Stimulated activated naive CD8-positive, alpha-beta T cell treated with anti-CD3 and anti-CD28 coated beads, Interleukin-15, amount 100 ng/mL, for 72 hours (primary cell): ENCODE data around the gene SLC6A3.

Experiments used
- ATAC-seq: fragments of 150-1000 bp; cut with Tn5 transposase; 2 replicates; pipeline ENCODE4 v1.10.0; 2021; ENCODE audit warnings: mild to moderate bottlenecking, moderate library complexity
- DNase-seq, 2 donors: peaks; one replicate each; pipeline ENCODE4 v3.0.0; 2021 to 2022
- H3K27ac Mint-ChIP-seq, 2 donors: one replicate each; pipeline ENCODE4 v1.8.0; 2022; ENCODE audit warnings: mild to moderate bottlenecking in 2 of 2, mixed read lengths in 2 of 2, moderate library complexity in 2 of 2
- H3K27me3 Mint-ChIP-seq: one replicate; pipeline ENCODE4 v1.8.0; 2022; ENCODE audit warnings: mixed read lengths
- H3K4me1 Mint-ChIP-seq: one replicate; pipeline ENCODE4 v1.8.0; 2022; ENCODE audit warnings: mild to moderate bottlenecking, mixed read lengths
- H3K4me3 Mint-ChIP-seq, 2 donors: one replicate each; pipeline ENCODE4 v1.8.0; 2022; ENCODE audit warnings: mild to moderate bottlenecking in 2 of 2, mixed read lengths in 2 of 2, moderate library complexity in 1 of 2
- H3K9me3 Mint-ChIP-seq, 2 donors: one replicate each; pipeline ENCODE4 v1.8.0; 2022; ENCODE audit warnings: mixed read lengths in 2 of 2

SLC6A3 gene

DNA sequence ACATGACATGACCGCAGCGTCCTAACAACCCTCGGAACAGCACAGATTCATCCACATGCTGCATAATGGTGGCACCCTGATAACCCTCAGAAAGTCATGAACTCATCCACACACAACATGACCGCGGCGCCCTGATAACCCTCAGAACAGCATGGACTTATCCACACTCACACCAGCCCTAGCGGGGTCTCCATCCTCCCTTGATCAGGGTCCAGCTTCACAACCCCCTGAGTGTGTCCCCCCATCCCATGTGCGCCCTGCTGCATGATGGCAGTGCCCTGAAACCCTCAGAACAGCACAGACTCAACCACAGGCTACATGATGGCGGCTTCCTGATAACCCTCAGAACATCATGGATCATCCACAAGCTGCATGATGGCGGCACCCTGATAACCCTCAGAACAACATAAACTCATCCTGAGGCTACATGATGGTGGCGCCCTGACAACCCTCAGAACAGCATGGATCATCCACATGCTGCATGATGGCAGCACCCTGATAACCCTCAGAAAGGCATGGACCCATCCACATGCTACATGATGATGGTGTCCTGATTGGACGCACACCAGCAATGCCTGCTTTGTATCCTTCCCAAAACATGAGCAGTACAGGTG, 28.3 kb downstream of the SLC6A3 start:
- Mint-ChIP-seq H3K27me3 (peaks cover 10% of the 10 kb centered on the region), H3K4me3 (no peak overlapping the region), H3K9me3 (peaks cover 0 to 5% of the 10 kb centered on the region in 2 donors), H3K27ac (no peak overlapping the region), H3K4me1 (no peaks in the 10 kb centered on the region)
- no peak for ATAC-seq
- no peak for DNase-seq

DNA sequence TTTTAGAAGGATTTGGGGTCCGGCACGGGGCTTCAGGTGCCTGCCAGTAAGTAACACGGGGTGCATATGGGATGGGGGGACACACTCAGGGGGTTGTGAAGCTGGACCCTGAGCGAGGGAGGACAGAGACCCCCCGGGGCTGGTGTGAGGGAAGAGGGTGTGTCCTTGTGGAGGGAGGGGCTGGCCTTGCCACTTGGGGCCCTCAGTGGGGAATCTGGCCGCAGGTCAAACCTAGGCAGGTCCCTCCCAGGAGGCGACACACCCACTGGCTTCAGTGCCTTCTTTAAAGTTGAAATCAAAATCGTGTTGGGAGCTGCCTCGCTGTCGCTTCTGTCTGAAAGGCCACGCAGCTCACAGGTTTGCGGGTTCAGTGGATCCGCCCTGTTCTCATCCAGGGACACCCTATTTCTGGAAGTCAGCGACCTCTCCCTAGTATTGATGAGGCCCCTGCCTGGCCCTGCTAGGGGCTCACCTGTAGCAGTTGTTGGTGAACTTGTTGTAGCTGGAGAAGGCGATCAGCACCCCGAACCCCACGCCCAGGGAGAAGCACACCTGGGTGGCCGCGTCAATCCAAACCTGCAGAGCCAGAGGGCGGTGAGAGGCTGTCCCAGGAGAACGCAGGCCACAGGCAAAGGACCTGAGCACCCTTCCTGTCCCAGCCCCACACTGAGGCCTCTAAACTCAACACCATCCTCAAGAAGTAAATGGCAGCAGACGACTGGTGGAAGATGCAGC, 29.4 kb downstream of the SLC6A3 start:
- no peak for ATAC-seq
- H3K9me3 Mint-ChIP-seq: peaks cover 0 to 5% of the 10 kb centered on the region in 2 donors
- no peak overlapping the region for H3K27ac Mint-ChIP-seq
- H3K27me3 Mint-ChIP-seq: peaks cover 20% of the 10 kb centered on the region
- H3K4me3 Mint-ChIP-seq: no peak overlapping the region
- no peak for DNase-seq
- no peaks in the 10 kb centered on the region for H3K4me1 Mint-ChIP-seq

DNA sequence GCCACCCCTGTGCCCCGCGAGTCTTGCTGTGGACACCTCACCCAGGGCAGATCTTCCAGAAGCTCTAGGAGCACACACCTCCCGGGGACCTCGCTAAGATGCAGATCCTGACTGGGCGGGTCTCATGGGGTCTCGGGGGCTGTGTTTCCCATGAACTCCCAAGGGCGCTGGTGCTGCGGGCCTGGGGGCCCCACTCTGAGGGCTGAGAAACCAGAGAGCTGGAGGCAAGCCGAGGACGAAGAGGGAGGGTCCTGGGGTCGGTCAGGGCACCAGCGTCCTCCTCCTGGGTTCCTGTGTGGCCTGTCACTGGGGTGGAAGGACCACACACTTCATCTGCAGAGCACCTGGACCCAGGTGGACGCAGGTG, 30.2 kb downstream of the SLC6A3 start:
- H3K4me1 Mint-ChIP-seq: no peaks in the 10 kb centered on the region
- ATAC-seq (peak; percentile 16), DNase-seq (no peak)
- H3K4me3 Mint-ChIP-seq: no peak overlapping the region
- H3K27ac Mint-ChIP-seq: no peak overlapping the region
- peaks cover 28% of the 10 kb centered on the region for H3K27me3 Mint-ChIP-seq
- peaks cover 0 to 5% of the 10 kb centered on the region in 2 donors for H3K9me3 Mint-ChIP-seq

DNA sequence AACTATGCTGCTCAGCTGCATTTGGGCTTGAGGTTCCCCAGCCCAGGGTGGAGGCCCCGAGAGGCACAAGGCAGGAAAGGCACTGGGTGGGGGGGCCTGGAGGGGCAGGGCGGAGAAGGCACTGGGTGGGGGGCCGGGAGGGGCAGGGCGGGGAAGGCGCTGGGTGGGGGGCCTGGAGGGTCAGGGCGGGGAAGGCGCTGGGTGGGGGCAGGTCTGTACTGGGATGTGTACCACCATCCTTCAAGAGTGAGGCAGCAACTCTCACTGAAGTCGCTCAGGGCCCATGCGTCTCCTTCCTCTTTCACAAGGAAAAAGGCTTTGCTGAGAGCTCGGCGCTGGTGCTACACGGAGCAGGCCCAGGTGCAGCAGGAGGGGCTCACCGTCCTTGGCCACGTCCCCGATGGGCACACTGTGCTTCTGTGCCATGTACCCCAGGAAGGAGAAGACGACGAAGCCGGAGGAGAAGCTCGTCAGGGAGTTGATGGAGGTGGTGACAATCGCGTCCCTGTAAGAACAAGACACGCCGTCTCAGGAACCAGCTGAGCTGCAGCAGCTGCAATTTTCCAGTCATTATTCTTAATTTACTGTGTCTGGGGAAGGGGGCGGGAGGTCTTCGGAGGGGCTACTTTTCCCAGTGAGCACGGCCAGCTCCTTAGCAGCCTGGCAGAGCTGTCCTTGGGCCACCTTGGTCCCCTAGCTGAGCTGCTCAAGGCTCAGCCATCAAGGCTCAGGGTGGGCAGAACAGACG, 30.8 kb downstream of the SLC6A3 start:
- DNase-seq: no peak
- Mint-ChIP-seq H3K4me3 (no peak overlapping the region), H3K9me3 (peaks cover 0 to 5% of the 10 kb centered on the region in 2 donors), H3K27me3 (peaks cover 33% of the 10 kb centered on the region), H3K27ac (no peak overlapping the region), H3K4me1 (no peaks in the 10 kb centered on the region)
- ATAC-seq: peak; percentile 81

DNA sequence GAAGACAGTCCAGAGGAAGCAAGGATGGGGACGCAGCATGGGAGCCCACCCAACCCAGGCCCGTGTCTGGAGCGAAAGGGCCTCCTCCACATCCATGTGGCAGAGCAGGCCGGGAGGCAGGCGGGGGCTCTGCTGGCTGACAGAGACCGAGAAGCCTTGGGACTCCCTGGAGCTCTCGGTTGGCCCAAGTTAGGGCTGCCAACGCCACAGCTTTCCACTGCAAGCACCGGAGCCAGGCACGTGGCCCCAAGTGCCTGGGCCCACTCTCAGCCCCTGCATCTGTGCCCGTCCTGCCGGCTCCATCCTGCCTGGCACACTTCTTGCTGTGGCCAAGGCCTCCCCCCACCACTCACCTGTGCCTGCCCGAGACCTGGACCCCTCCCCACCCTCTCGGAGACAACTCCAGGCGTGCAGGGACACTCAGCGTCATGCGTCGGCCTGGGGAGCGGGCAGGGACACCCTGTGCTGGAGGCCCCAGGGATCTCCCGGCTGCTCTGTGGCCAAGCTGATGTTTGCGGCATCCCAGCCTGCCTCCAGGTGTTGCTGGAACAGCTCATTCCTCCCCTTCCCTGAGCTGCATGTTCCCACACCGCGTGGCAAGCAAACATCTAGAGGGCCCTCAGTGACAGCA, 31.5 kb downstream of the SLC6A3 start:
- peaks cover 41% of the 10 kb centered on the region for H3K27me3 Mint-ChIP-seq
- no peak overlapping the region for H3K4me3 Mint-ChIP-seq
- H3K4me1 Mint-ChIP-seq: no peaks in the 10 kb centered on the region
- H3K9me3 Mint-ChIP-seq: peaks cover 0 to under 1% of the 10 kb centered on the region in 2 donors
- ATAC-seq (no peak), DNase-seq (no peak)
- no peak overlapping the region for H3K27ac Mint-ChIP-seq

DNA sequence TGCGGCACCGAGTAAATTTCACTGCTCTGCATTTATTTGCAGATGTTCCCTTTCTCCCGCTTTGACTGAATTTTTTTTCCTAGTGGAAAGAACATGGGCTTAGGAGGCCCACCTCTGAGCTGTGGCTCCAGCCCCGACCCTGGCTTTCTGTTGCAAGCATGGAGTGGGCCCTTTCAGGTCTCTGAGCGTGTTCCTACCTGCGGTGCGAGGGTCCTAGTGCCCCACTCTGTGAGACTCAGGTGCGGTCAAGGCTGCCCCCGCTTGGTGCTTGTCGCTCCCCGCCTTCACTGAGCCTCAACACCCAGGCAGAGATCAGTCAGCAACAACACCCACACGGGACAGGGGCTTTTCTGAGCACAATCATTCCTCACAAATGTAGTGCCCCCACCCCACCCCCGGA, 32.0 kb downstream of the SLC6A3 start:
- DNase-seq: no peak

DNA sequence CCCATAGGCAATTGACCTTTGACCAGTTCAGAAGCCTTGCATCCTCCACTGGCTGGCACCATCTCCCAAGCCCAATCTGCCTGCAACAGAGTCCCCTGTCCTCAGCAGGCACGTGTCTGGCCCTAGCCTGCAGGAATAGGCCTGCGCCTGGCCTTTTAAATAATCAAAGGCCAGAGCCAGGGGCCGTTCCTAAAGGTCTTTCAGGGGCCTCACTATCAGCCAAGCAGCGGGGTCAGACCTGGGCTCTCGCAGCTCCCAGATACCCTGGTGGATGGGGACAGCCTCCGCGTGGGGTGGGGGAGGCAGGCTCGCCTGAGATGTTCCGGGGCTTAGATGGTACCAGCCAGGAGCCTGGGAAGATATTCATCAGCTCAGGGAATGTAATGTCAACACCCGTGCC, 32.6 kb downstream of the SLC6A3 start:
- H3K4me1 Mint-ChIP-seq: no peaks in the 10 kb centered on the region
- no peaks in the 10 kb centered on the region for H3K9me3 Mint-ChIP-seq
- DNase-seq (no peak), ATAC-seq (no peak)
- no peak overlapping the region for H3K4me3 Mint-ChIP-seq
- no peak overlapping the region for H3K27ac Mint-ChIP-seq
- H3K27me3 Mint-ChIP-seq: peaks cover 52% of the 10 kb centered on the region

More for the DNA sequence above, 32.0 kb downstream of the SLC6A3 start:
- Mint-ChIP-seq H3K4me1 (no peaks in the 10 kb centered on the region), H3K9me3 (no peaks in the 10 kb centered on the region), H3K4me3 (no peak overlapping the region), H3K27me3 (peaks cover 46% of the 10 kb centered on the region), H3K27ac (no peak overlapping the region)
- no peak for ATAC-seq

DNA sequence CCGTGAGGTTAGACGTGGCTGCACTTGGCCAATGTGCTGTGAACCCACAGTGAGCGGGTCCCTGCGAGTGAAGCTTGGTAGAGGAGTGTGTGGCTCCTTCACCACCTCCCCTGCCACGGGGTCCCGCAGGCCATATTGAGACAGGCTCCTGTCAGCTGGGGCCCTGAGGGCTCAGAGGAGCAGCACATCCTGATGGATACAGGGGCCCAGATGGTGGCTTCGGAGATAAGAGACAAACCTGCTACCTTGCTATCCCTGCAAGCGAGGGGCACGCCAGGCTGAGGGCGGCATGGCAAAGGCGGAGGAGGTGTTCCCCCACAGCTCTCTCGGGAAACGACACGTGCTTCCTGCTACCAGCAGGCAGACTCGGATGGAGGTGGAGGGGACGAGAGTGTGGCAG, 33.1 kb downstream of the SLC6A3 start:
- no peak for DNase-seq
- Mint-ChIP-seq H3K4me3 (no peak overlapping the region), H3K4me1 (no peaks in the 10 kb centered on the region), H3K9me3 (no peaks in the 10 kb centered on the region), H3K27ac (no peak overlapping the region), H3K27me3 (peaks cover 56% of the 10 kb centered on the region)
- no peak for ATAC-seq

DNA sequence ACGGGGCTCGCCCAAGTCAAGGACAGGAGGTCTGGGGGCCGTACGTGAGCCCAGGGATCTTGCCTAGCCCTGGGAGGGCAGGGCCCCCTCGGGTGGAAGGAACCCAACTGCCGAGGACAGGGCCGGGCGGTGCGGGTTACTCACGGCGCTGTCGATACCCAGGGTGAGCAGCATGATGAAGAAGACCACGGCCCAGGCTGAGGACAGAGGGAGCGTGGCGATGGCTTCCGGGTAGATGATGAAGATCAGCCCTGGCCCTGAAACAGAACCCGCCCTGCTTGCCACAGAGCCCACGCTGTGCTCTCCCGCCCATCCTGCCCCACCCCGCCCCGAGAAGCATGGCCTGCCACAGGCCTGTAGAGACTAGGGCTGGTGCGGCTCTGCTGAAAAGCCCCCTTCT, 34.1 kb downstream of the SLC6A3 start:
- no peaks in the 10 kb centered on the region for H3K4me1 Mint-ChIP-seq

DNA sequence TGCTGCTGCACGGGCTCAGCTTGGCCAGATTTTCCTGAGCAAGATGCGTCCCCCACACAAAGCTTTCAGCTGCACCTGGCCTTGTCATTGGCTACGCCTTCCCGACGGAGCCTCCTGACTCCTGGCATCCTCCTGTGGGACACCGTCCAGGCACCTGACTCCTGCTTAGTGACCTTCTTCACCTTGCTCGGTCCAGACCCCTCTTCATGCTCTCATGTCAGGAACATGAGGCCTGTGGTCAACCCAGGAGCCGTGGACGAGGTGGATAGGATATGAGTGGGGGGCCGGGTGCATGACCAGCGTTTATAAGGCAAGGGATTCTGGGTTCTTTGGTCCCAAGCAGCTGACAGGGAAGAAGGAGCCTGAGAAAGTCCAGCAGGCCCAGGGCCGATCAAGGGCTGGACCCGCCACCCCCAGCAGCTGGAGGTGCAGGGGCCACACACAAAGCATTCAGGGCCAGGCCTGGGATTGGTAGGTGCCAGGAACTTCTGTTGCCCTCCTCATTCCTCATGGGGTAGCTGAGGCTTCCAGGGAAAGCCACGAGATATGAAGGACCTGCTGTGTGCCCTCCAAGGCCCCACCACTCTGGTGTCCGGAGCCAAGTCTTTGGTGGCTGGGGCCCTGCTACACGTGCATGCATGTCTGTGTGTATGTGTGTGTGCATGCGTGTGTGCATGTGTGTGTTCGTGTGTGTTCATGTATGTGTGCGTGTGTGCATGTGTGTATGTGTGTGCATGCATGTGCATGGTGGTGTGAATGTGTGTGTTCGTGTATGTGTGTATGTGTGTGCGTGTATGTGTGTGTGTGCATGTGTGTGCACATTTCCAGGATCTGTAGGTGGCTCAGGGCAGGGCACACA, 34.9 kb downstream of the SLC6A3 start:
- ATAC-seq (no peak), DNase-seq (no peak)
- Mint-ChIP-seq H3K9me3 (no peaks in the 10 kb centered on the region), H3K27me3 (peaks cover 57% of the 10 kb centered on the region), H3K4me1 (no peaks in the 10 kb centered on the region), H3K4me3 (no peak overlapping the region), H3K27ac (no peak overlapping the region)

More for the DNA sequence above, 34.1 kb downstream of the SLC6A3 start:
- no peaks in the 10 kb centered on the region for H3K9me3 Mint-ChIP-seq
- no peak for ATAC-seq
- peaks cover 57% of the 10 kb centered on the region for H3K27me3 Mint-ChIP-seq
- no peak for DNase-seq
- no peak overlapping the region for H3K4me3 Mint-ChIP-seq
- no peak overlapping the region for H3K27ac Mint-ChIP-seq

DNA sequence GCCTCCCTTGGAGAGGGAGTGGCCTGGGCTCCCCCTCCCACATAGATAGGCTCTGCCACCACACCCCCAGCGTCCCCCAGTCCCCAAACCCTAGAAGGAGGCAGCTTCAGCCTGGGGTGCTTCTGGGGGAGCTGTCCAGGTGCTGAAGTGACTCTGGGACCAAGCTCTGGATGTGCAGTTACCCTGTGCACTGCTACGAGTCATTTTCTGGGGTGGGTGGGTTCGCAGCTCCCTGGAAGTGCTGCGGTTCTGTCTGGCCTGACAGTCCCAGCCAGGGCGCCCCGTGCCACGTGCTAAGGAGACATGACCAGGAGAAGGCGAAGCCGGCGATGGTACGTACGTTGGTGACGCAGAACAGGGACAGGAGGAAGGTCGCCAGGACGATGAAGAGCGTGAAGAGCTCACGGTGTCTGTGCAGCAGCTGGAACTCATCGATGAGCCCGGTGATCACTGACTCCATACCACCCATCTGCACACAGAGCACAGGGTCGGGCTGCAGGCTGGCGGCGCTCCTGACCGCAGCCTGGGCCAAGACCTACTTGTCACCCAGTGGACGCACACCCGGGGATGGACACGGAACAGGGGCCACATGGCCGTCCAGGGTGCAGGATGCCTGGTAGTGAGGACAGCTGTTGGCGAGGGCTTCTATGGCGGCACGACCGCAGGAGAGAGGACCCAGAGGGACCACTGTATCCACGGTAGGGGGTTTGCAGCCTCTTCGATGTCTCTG, 35.7 kb downstream of the SLC6A3 start:
- DNase-seq (no peak), ATAC-seq (no peak)
- H3K27me3 Mint-ChIP-seq: peaks cover 57% of the 10 kb centered on the region
- no peaks in the 10 kb centered on the region for H3K9me3 Mint-ChIP-seq
- H3K27ac Mint-ChIP-seq: no peak overlapping the region
- H3K4me3 Mint-ChIP-seq: no peak overlapping the region
- no peaks in the 10 kb centered on the region for H3K4me1 Mint-ChIP-seq

DNA sequence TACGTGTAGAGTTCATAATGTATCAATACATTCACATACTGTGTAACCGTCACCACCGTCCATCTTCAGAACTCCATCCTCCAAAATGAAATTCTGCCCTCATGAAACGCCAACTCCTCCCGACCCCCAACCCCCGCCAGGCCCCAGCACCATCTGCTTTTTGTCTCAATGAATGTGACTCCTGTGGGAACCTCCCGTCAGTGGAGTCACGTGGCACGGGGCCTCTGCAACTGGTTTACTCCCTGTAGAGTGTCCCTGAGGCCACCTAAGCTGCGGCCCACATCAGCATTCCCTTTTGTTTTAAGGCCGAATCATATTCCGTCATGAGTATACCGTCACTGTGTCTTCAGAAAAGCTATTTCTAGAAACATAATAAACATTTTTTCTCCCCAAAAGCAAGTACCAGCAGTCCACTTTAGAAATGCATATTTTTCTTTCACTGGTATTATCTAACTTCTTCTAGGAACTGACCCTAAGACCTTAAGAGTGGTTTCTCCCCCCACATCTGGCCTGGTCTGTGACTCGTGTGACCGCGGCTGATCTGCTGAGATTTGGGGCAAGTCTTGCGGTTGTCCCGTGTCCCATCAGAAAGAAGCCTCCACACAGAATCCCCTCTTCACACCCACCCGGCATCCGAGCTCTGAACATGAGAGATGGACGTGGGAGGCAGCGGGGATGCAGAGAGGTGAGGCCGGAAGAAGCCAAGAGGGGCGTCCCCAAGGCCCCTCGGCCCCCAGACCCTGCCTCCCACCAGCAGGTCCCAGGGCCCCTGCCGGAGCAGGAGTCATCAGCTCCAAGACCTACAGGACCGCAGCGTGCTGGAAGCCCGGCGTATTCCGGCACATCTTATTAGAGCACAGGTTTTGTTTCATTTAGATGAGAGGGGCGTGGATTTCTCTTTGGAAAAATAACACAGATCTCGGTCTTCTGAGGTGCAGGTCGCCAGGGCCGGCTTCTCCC, 38.3 kb downstream of the SLC6A3 start:
- no peak for DNase-seq
- no peak for ATAC-seq
- peak overlapping the region in 1 of 2 donors; percentile 81 for H3K27ac Mint-ChIP-seq
- no peaks in the 10 kb centered on the region for H3K9me3 Mint-ChIP-seq
- H3K27me3 Mint-ChIP-seq: peaks cover 47% of the 10 kb centered on the region
- no peaks in the 10 kb centered on the region for H3K4me1 Mint-ChIP-seq
- no peak overlapping the region for H3K4me3 Mint-ChIP-seq

DNA sequence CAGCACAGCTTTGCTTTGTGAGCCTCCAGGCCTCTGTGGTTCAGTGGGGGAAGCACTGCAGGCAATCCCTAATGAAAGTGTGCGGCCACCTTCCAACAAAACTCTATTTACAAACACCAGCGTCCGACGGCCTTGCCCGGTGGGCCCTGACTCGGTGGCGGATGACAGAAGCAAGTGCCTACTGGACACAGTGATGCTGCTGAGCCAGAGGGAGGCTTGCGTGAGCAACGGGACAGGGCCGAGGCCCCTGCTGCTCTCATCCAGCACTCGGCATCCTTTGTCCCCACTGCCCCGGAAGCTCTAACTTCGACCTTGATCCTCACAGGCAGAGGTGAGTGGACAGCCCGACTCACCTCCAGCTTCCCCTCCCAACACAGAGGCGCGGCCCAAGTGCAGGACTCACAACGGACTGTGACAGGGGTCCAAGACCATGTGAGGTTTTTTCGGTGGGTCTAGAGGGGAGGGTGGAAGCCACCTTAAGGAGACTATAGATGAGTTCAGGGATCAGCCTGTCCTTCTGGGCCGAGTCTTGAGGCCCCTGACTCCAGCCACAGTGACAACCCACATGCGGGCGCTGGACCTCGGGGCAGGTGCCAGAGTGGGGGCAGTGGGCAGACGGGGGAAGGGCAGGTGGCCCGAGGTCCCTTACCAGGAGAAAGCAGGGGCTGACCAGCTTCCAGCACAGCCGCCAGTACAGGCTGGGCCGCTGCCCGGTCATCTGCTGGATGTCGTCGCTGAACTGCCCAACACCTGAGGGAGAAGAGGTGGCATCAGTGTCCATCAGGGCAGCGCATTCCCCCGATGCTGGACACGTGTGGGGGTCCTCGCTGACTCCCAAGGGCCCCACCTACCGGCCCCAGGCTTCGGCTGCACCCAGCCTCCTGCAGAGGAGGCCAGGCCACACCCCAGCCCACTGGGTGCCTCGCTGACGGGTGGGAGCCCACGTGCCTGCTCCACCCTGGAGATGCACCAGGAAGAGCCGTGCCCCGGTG, 39.4 kb downstream of the SLC6A3 start:
- H3K27ac Mint-ChIP-seq: no peak overlapping the region
- peak; percentile 47 for ATAC-seq
- peaks cover 40% of the 10 kb centered on the region for H3K27me3 Mint-ChIP-seq
- DNase-seq: no peak
- H3K4me3 Mint-ChIP-seq: no peak overlapping the region
- H3K9me3 Mint-ChIP-seq: no peaks in the 10 kb centered on the region
- no peaks in the 10 kb centered on the region for H3K4me1 Mint-ChIP-seq
